Measurements from ENCODE around the gene BOLA3. TPM values are rescaled to one million over a fixed set of nuclear protein-coding genes. Genes with fewer than 3 reads are reported as not detected.

Gene BOLA3
- total RNA-seq, 1 donor from 2014 or later, result 59.7 TPM

DNA sequence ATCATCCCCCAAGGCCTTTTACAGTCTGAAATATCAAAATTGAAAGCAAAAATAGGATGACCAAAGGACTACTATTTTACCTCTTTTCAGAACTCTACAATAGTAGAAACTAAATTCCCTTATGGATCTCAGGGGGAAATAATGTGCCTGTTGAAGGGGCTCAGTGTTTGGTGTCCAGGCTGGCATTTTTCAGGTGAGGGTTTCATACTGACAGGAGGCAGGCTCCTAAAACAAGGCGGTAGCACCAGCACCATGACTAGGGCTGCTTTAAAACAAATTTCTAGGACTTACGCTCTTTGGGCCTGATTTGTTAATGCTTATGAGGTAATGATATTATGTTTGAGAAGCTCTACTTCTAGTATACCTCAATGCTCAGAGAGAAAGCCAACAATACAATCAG lies 5.2 kb upstream of the BOLA3 start:
- H3K9me3 ChIP-seq, result no peaks in the 10 kb centered on the region
- H3K36me3 ChIP-seq, result peaks cover 0 to 37% of the 10 kb centered on the region in 2 donors
- no peak for DNase-seq (ENCODE audit: extremely low spot score in 2 of 2)
- H3K27ac ChIP-seq, result no peak overlapping the region
- H3K4me1 ChIP-seq, result peaks cover 13% of the 10 kb centered on the region
- TF ChIP-seq POLR2AphosphoS5 (IDR thresholded peaks at IDR 0.05; ENCODE audit: insufficient read depth in 1 of 2, low read depth in 1 of 2) (no peak), POLR2A (IDR thresholded peaks at IDR 0.05) (no peak)
- TF ChIP-seq, protein P1, sequence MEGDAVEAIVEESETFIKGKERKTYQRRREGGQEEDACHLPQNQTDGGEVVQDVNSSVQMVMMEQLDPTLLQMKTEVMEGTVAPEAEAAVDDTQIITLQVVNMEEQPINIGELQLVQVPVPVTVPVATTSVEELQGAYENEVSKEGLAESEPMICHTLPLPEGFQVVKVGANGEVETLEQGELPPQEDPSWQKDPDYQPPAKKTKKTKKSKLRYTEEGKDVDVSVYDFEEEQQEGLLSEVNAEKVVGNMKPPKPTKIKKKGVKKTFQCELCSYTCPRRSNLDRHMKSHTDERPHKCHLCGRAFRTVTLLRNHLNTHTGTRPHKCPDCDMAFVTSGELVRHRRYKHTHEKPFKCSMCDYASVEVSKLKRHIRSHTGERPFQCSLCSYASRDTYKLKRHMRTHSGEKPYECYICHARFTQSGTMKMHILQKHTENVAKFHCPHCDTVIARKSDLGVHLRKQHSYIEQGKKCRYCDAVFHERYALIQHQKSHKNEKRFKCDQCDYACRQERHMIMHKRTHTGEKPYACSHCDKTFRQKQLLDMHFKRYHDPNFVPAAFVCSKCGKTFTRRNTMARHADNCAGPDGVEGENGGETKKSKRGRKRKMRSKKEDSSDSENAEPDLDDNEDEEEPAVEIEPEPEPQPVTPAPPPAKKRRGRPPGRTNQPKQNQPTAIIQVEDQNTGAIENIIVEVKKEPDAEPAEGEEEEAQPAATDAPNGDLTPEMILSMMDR (IDR thresholded peaks at IDR 0.05), result no peak
- H3K4me3 ChIP-seq, result no peak overlapping the region
- intact Hi-C loops (cut with DNase I), result no loop called here
- no peaks in the 10 kb centered on the region for H3K27me3 ChIP-seq

DNA sequence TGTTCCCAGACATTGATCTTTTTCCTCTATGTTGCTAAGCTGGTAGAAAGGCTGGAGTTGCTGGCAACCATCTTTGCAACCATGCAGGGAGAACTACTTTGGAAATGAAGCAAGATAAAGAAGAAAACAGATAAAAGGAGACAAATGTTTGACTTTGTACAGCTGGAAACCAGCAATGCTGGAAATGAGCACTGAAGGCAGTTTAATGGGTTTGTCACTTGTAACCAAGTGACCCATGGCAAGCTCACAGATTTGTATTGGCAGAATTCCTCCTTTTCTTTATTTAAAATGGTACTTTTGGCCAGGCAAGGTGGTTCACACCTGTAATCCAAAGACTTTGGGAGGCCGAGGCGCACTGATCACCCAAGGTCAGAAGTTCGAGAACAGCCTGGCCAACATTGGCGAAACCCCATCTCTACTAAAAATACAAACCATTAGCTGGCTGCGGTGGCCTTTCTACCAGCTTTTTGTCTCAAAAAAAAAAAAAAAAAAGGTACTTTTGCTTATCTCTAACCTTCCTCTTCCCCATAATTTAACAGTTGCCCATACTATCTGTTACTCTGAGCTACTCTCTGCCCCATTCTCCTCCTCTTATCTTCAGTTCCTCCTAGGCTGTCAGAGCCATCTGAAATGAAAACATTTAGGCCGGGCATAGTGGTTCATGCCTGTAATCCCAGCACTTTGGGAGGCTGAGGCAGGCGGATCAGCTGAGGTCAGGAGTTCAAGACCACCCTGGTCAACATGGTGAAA lies 2.0 kb upstream of the BOLA3 start:
- no peaks in the 10 kb centered on the region for H3K9me3 ChIP-seq
- peaks cover 28% of the 10 kb centered on the region for H3K4me1 ChIP-seq
- H3K4me3 ChIP-seq, result no peak overlapping the region
- no peak for DNase-seq (ENCODE audit: extremely low spot score in 2 of 2)
- H3K27me3 ChIP-seq, result no peaks in the 10 kb centered on the region
- H3K27ac ChIP-seq, result no peak overlapping the region
- peaks cover 0 to 5% of the 10 kb centered on the region in 2 donors for H3K36me3 ChIP-seq
- intact Hi-C loops (cut with DNase I), result loop anchor here (10.0 kb wide), 1 partner anchor 325 kb away; the partner anchor contains the start of gene STAMBP
- TF ChIP-seq, protein P1 (IDR thresholded peaks at IDR 0.05), result no peak
- TF ChIP-seq POLR2A (IDR thresholded peaks at IDR 0.05) (no peak), POLR2AphosphoS5 (IDR thresholded peaks at IDR 0.05; ENCODE audit: insufficient read depth in 1 of 2, low read depth in 1 of 2) (no peak)

DNA sequence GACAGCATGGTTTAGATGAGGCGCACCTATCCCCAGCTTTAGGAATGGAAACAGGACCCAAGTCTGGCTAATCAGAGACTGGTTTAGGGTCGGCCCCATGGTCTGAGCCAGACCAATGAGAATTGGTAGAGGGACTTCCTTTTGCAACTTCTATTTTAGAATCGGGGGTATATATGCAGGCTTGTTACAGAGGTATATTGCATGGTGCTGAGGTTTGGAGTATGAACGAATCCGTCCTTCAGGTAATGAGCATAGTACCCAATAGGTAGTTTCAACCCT lies 1.5 kb upstream of the BOLA3 start:
- no peak overlapping the region for H3K27ac ChIP-seq
- no peak overlapping the region for H3K4me3 ChIP-seq
- no peaks in the 10 kb centered on the region for H3K36me3 ChIP-seq
- no peak for TF ChIP-seq POLR2AphosphoS5 (IDR thresholded peaks at IDR 0.05; ENCODE audit: insufficient read depth in 1 of 2, low read depth in 1 of 2)
- TF ChIP-seq, protein P1 (IDR thresholded peaks at IDR 0.05), result no peak
- no peak for TF ChIP-seq POLR2A (IDR thresholded peaks at IDR 0.05)
- H3K4me1 ChIP-seq, result peaks cover 28% of the 10 kb centered on the region
- DNase-seq (ENCODE audit: extremely low spot score in 2 of 2), result no peak
- H3K27me3 ChIP-seq, result no peaks in the 10 kb centered on the region
- intact Hi-C loops (cut with DNase I), result loop anchor here (10.0 kb wide), 1 partner anchor 324 kb away; the partner anchor contains the start of gene STAMBP
- no peaks in the 10 kb centered on the region for H3K9me3 ChIP-seq

DNA sequence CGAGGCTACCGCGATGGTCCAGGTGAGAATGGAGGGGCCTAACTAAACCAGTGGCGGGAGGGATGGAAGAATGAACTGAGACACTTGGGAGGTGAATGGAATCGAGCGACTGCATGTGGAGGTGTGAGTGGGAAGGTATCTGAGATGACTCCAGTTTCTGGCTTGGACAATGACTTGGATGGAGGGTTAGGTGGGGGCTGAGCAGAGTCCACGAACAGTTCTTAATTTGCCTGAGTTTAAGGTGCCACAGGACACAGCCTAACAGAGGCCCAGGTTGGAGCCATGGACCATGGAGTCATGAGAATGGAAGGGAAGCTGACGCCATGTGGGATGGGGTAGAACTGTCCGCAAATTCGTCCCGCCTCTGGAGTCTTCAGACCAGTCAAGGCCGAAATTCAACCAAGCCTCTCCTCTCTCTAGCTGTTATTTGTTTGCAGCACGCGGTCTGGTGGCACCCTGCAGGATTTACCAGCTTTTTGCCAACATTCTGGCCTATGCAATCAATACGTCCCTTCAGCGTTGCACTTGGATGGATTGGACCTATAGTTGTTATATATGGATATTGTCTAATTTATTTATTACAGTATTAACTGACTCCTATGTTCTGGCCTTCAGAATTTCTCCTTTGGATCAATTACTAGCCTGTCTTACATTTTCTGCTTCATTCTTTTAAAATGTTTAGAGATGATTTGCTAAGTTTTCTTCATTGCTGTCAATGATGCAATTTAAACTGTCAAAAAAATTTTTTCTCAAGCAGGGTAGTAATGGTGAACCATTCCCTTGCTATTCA lies 940 bp upstream of the BOLA3 start:
- Histone ChIP-seq H3K27ac (peak overlapping the region; percentile 72), H3K4me3 (peak overlapping the region; percentile 69), H3K36me3 (no peaks in the 10 kb centered on the region), H3K9me3 (no peaks in the 10 kb centered on the region), H3K27me3 (no peaks in the 10 kb centered on the region), H3K4me1 (peaks cover 28% of the 10 kb centered on the region)
- intact Hi-C loops (cut with DNase I), result loop anchor here (10.0 kb wide), 1 partner anchor 324 kb away; the partner anchor contains the start of gene STAMBP
- TF ChIP-seq POLR2A (IDR thresholded peaks at IDR 0.05), result no peak
- no peak for TF ChIP-seq POLR2AphosphoS5 (IDR thresholded peaks at IDR 0.05; ENCODE audit: insufficient read depth in 1 of 2, low read depth in 1 of 2)
- TF ChIP-seq, protein P1 (IDR thresholded peaks at IDR 0.05), result no peak
- no peak for DNase-seq (ENCODE audit: extremely low spot score in 2 of 2)
